Right atrium auricular region (tissue), 2 donors: ENCODE data around the gene SGCB. TPM values are rescaled to one million over a fixed set of nuclear protein-coding genes. Genes with fewer than 3 reads are reported as not detected.

Experiments
- DNase-seq: peaks from one replicate; pipeline ENCODE4 v3.0.0-alpha.2; 2019; ENCODE audit warnings: low spot score
- H3K27ac ChIP-seq, 2 donors: fragments of 200-600 bp; sonication (generic); 1 replicate in 1 of 2; 2 replicates in 1 of 2; pipeline ENCODE4 v1.5.1; 2016 to 2019
- H3K27me3 ChIP-seq, 2 donors: fragments of 200-600 bp; sonication (generic); one replicate each; pipeline versions ENCODE4 v1.5.1 to v1.6.0; 2017 to 2019
- H3K36me3 ChIP-seq: fragments of 200-600 bp; sonication (generic); one replicate; pipeline ENCODE4 v1.5.1; 2016
- H3K4me1 ChIP-seq, 2 donors: fragments of 200-600 bp; sonication (generic); one replicate each; pipeline versions ENCODE4 v1.5.1 to v1.6.0; 2017 to 2019
- H3K4me3 ChIP-seq, 2 donors: fragments of 200-600 bp; sonication (generic); 1 replicate in 1 of 2; 2 replicates in 1 of 2; pipeline ENCODE4 v1.5.1; 2017 to 2019; ENCODE audit warnings: mild to moderate bottlenecking in 1 of 2, moderate library complexity in 1 of 2
- H3K9me3 ChIP-seq, 2 donors: fragments of 200-600 bp; sonication (generic); one replicate each; pipeline ENCODE4 v1.5.1; 2019
- total RNA-seq, 2 donors: library from RNA; depleted of rRNA; stranded (reverse); fragments of >200 nt; gene quantifications; one replicate each; pipeline ENCODE4 v1.1.0, GENCODE V29; 2016
- TF ChIP-seq, protein P1 (sequence below), 2 donors: fragments of 200-600 bp; sonication (generic); IDR thresholded peaks; one replicate each; pipeline ENCODE4 v1.5.1; 2019; ENCODE audit warnings: antibody characterized with exemption in 2 of 2

SGCB gene
- total RNA-seq, 2 donors from 2014 or later: 34.2 to 63.9 TPM

GRCh38 chr4:52006887-52007286 is 31.2 kb downstream of the SGCB start:
- TF ChIP-seq, protein P1, sequence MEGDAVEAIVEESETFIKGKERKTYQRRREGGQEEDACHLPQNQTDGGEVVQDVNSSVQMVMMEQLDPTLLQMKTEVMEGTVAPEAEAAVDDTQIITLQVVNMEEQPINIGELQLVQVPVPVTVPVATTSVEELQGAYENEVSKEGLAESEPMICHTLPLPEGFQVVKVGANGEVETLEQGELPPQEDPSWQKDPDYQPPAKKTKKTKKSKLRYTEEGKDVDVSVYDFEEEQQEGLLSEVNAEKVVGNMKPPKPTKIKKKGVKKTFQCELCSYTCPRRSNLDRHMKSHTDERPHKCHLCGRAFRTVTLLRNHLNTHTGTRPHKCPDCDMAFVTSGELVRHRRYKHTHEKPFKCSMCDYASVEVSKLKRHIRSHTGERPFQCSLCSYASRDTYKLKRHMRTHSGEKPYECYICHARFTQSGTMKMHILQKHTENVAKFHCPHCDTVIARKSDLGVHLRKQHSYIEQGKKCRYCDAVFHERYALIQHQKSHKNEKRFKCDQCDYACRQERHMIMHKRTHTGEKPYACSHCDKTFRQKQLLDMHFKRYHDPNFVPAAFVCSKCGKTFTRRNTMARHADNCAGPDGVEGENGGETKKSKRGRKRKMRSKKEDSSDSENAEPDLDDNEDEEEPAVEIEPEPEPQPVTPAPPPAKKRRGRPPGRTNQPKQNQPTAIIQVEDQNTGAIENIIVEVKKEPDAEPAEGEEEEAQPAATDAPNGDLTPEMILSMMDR (IDR thresholded peaks at IDR 0.05): no peak

DNA sequence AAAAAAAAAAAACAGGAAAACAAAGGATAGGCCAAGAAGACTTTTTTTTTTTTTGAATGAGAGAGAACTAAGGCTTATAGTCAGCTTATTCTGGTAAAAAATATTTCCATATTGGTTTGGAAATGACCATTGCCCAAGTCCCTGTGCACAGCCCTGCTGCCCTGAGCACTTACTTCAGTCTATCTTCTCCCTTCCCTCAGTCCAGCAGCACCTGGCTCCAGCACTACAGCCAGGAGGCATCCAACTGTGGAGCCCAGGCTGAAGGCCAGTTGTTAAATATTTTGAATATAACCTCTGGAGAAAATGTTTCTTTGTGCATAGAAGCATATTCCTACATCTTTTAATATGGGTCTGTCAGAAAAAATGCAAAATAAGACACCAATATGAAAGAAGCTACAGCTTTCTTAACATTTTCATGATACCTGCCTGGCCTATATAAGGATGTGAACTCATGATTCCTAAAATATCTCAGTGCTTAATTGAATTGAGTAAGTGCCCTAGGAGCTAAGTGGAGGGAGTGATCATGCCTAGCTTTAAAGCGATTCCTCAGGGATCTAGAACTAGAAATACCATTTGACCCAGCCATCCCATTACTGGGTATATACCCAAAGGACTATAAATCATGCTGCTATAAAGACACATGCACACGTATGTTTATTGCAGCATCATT is 32.4 kb downstream of the SGCB start:
- TF ChIP-seq, protein P1 (IDR thresholded peaks at IDR 0.05): no peak
- no peaks in the 10 kb centered on the region for H3K4me1 ChIP-seq
- no peak overlapping the region for H3K4me3 ChIP-seq
- H3K27me3 ChIP-seq: no peaks in the 10 kb centered on the region
- no peaks in the 10 kb centered on the region for H3K36me3 ChIP-seq
- H3K27ac ChIP-seq: no peak overlapping the region
- DNase-seq: no peak
- H3K9me3 ChIP-seq: no peaks in the 10 kb centered on the region

More at GRCh38 chr4:52006887-52007286, 31.2 kb downstream of the SGCB start:
- Histone ChIP-seq H3K27me3 (no peaks in the 10 kb centered on the region), H3K4me3 (no peak overlapping the region), H3K9me3 (no peaks in the 10 kb centered on the region), H3K27ac (no peak overlapping the region), H3K36me3 (no peaks in the 10 kb centered on the region), H3K4me1 (no peaks in the 10 kb centered on the region)
- DNase-seq: no peak

- H3K27me3 ChIP-seq: no peaks in the 10 kb centered on the region
- no peaks in the 10 kb centered on the region for H3K9me3 ChIP-seq
- TF ChIP-seq, protein P1 (IDR thresholded peaks at IDR 0.05): no peak
- DNase-seq: no peak
- H3K4me1 ChIP-seq: no peaks in the 10 kb centered on the region
- H3K36me3 ChIP-seq: no peaks in the 10 kb centered on the region
- no peak overlapping the region for H3K4me3 ChIP-seq
- no peak overlapping the region for H3K27ac ChIP-seq
These were observed 33.7 kb downstream of the SGCB start for GRCh38 chr4:52004414-52004813.

GRCh38 chr4:52001616-52002015 is 36.5 kb downstream of the SGCB start:
- H3K36me3 ChIP-seq: no peaks in the 10 kb centered on the region
- H3K9me3 ChIP-seq: no peaks in the 10 kb centered on the region
- H3K4me1 ChIP-seq: no peaks in the 10 kb centered on the region
- no peaks in the 10 kb centered on the region for H3K27me3 ChIP-seq
- no peak overlapping the region for H3K4me3 ChIP-seq
- H3K27ac ChIP-seq: no peak overlapping the region
- TF ChIP-seq, protein P1 (IDR thresholded peaks at IDR 0.05): no peak
- no peak for DNase-seq

DNA sequence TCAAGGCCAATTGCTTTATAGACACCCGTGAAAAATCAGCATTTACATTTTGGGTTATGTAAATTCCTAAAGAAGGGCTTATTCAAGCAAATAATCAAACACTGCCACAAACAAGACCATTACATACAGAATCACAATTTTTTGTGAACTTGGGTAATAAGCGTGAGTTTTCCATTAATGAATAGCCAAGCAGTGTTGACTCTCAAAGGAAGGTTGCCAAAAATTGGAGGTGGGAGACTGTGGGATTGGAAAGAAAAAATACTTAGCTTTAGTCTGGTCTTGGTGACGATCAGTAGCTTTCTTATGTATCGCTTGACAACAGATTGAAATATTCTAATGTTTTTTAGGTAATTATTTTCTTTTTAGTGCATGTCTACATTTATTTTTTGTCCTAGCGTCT is 38.8 kb downstream of the SGCB start:
- Histone ChIP-seq H3K4me1 (no peaks in the 10 kb centered on the region), H3K27me3 (no peaks in the 10 kb centered on the region), H3K9me3 (no peaks in the 10 kb centered on the region), H3K36me3 (no peaks in the 10 kb centered on the region), H3K27ac (no peak overlapping the region), H3K4me3 (no peak overlapping the region)
- TF ChIP-seq, protein P1 (IDR thresholded peaks at IDR 0.05): no peak
- DNase-seq: no peak

DNA sequence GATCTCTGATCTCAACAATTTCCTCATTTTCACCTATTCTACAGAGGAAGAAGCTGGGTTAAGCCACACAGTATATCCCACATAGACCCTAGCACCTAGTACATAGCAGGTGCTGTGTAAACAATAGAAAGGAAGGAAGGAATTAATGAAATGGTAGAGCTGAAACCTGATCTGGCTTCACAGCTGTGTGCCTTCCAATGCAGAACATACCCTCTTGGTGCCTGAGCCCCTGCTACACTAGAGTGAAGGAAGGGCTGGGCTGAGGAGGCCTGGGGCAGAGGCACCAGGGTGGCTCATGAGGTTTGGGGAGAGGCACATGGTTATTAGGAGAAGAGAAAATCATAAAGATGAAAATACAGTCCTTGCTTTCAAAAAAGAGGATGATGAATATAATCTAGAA is 39.3 kb downstream of the SGCB start:
- Histone ChIP-seq H3K4me1 (no peaks in the 10 kb centered on the region), H3K27ac (no peak overlapping the region), H3K4me3 (no peak overlapping the region), H3K9me3 (no peaks in the 10 kb centered on the region), H3K36me3 (no peaks in the 10 kb centered on the region), H3K27me3 (no peaks in the 10 kb centered on the region)
- no peak for DNase-seq
- TF ChIP-seq, protein P1 (IDR thresholded peaks at IDR 0.05): no peak
